ENCODE results near the gene DCAF8.

DCAF8 gene

DNA sequence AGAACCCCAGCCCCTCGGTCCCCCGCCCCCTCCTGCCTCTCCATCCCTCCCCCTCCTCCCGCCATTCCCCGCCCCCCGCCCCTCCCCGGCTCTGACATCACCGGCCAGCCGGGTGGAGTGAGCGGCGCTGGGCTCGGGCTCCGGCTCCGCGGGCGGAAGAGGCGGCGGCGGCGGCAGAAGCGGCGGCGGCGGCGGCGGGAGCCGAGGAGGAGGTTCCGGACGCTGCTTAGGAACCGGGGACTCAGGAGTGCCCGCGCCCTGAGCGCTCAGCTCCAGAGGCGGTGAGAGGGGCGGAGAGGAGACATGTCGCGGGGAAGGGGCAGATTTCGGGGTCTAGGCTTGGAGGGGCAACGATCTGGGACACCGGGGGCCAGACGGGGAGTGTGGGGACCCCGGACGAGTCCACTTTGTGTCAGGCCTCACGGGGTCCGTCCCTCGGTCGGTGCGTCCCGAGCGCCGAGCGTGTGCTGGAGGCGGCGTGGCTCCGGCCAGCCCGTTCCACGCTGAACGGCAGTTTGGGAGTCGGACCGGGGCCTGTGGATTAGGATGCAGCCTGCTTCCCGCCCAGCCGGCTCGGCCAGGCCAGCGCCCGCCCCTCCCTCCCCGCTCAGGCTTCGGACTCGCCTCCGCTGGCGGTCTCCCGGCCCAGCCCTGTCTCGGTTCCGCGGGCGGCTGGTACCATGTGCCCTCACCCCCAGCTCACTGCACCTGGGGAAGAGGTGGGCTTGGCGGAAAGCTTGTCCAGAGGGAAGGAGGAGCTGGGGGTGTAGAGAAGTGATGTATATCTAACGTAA lies 56.9 kb downstream of the DCAF8 start, which contains the start of gene PEA15:
TSS of gene PEA15 (plus strand) at position 143 of the 794 bp plus-strand sequence. CDS start 6,161 bp downstream, outside the sequence.
- peak; percentile 35 to 67 for DNase-seq (ENCODE audit: low read depth in 2 of 2)

DNA sequence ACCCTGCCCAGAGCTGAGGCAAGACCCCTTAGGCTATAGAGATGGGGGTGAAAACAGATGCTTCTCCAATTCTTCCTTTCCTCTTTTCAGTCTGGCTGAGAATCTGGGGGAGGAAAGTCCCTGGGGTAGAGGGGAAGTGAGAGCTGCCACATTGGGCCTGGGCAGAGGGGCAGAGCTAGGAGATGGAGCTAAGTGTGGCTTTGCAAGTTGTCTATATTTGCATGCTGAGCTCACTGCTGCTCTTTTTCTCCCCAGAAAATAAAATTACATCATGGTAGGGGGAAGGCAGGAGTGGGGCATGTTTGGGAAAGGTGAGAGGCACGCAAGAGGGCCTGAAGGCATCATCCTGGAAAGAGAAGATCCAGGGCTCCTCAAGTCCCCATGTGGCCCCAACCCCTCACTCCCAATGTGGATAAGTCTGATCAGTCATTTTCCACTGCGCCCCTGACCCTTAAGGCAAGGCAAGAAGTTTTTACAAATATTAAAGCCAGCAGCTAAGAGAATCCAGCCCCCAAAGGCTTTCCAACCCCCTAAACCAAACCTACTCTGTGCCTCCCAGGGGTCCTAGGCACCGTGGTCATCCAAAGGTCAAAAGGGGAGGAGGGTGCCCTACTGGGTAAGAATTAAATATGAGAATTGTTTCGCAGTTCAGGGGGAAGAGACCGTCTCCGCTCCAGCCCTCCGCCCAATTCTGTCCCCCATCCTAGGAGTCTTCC lies 57.7 kb downstream of the DCAF8 start:
- no peak for DNase-seq (ENCODE audit: low read depth in 2 of 2)

DNA sequence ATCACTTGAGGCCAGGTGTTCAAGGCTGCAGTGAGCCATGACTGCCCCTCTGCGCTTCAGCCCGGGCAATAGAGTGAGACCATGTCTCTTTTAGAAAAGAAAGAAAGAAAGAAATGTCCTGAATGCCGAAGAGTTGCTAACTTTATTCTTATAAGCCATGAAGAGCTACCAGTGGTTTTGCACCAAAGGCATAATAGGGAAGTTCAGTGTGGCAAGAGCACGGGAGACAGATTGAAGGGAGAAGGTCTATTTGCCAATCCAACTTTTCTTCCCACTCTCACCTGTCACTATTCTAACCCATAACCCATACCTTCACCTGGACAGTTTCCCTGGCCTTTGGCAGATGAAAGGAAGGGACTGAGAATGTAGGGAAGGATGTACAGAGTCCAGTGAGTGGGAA lies 61.6 kb downstream of the DCAF8 start:
- DNase-seq (ENCODE audit: low read depth in 2 of 2): no peak

DNA sequence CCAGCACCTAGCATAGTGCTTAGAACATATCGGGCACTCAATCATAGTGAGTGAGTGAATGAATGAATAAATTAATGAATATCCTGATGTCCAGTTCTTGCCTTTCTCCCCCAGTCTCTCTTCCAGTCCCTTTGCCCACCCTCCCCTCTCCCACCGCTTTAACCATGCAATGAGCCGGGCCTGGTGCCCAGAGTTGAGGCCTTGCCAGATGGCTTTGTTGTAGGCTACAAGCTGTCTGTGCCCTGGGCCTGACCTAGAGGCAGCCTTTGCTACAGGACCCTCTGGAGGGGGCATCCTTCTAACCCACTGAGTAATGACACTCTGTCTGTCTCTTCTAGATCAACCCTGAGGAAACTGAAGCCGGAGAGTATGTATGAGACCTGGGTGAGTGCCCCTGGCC lies 65.1 kb downstream of the DCAF8 start:
- no peak for DNase-seq (ENCODE audit: low read depth in 2 of 2)

DNA sequence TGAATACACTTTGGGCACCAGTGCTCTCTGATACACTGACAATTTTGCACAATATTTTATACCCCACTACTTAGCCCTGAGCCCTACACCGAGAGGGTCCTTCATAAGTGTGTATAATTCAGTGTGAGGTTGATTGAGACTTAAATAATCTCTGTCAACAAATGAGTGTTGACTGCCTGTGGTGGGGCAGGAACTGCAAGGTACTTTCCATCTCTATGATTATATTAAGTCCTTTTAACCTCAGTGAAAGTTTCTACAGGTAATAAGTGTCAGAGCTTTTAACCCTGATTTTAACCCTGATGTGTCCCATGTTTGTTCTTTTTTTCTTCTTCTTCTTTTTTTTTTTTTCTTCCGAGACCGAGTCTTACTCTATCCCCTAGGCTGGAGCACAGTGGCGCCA lies 66.2 kb downstream of the DCAF8 start:
- no peak for DNase-seq (ENCODE audit: low read depth in 2 of 2)

GRCh38 chr1:160194737-160195059 lies 67.7 kb downstream of the DCAF8 start:
- DNase-seq (ENCODE audit: low read depth in 2 of 2): no peak

GRCh38 chr1:160193832-160194736 lies 68.3 kb downstream of the DCAF8 start:
- DNase-seq (ENCODE audit: low read depth in 2 of 2): no peak

- peak; percentile 50 to 63 for DNase-seq (ENCODE audit: low read depth in 2 of 2)
These were observed 69.1 kb downstream of the DCAF8 start for GRCh38 chr1:160193091-160193819.

- DNase-seq (ENCODE audit: low read depth in 2 of 2): no peak
These were observed 70.1 kb downstream of the DCAF8 start for GRCh38 chr1:160192234-160192633.

GRCh38 chr1:160191756-160192155 lies 70.6 kb downstream of the DCAF8 start:
- no peak for DNase-seq (ENCODE audit: low read depth in 2 of 2)

DNA sequence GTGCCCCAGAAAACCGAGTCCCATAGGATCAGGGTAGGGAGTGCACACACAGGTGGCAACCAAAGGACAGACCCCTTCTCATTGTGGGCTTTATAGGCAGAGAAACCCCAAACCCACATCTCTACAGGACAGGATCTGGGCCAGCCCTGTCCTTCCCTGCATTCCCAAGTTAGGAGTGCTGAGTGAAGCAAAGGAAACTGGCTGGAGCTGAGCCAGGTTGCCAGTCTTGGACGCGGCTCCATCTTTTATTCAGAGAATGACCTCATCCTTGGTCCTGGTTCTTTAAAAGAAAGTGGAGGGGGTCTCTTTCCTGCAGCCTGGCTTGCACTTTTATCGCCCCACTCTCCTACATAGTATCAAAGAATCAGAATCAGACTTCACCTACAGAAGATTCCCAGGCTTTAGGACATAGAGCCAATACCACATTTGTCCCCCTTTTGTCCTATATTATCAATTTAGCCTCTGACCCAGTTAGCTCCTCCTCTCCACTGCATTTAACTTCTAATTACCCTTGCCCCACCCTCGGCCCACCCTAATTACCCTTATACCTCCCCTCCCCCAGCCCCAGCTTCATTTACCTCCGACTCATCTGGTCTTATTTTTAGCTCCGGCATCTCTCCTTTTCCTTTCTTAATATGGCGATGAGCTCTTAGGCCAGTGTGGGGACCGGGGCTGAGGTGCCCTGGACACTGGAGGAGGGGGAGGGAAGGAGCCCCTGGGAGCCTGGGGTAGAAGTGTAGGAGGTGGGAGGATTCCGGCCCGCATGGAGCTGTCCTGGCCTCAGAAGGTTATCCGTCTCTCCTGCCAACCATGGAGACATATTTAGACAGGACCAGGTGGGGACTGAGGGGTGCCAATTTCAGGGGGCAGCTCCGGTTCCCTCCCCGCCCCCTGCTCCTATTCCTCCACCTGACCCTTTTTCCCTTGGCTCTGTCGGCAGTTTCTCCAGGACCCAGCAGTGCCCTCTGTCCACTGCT lies 72.4 kb downstream of the DCAF8 start, which contains the start of gene CASQ1:
TSS of gene CASQ1 (plus strand) at position 927 of the 977 bp plus-strand sequence. CDS start 177 bp downstream, outside the sequence.
- no peak for DNase-seq (ENCODE audit: low read depth in 2 of 2)

GRCh38 chr1:160188341-160188740 lies 74.0 kb downstream of the DCAF8 start:
- no peak for DNase-seq (ENCODE audit: low read depth in 2 of 2)

DNA sequence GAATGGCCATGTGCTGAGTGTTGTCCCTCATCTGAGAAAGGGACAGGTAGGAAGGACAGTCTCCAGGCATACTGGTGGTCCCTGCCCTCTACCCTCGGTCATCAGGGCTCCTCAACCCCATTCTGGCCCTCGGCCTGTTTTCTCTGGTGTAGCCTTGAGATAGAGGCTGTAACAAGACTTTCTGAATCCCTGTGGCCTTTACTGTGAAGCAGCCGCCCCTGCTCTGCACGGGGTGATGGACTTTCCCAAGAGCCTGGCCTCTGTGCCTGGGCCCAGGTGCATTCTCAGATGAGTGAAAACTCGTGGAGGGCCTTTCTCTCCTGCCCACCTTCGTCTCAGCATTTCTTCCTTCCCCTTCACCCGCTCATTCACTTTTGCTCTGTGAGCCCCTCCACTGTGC lies 74.9 kb downstream of the DCAF8 start:
- DNase-seq (ENCODE audit: low read depth in 2 of 2): no peak

GRCh38 chr1:160186729-160187128 lies 75.6 kb downstream of the DCAF8 start:
- DNase-seq (ENCODE audit: low read depth in 2 of 2): no peak

GRCh38 chr1:160186246-160186645 lies 76.1 kb downstream of the DCAF8 start:
- no peak for DNase-seq (ENCODE audit: low read depth in 2 of 2)

DNA sequence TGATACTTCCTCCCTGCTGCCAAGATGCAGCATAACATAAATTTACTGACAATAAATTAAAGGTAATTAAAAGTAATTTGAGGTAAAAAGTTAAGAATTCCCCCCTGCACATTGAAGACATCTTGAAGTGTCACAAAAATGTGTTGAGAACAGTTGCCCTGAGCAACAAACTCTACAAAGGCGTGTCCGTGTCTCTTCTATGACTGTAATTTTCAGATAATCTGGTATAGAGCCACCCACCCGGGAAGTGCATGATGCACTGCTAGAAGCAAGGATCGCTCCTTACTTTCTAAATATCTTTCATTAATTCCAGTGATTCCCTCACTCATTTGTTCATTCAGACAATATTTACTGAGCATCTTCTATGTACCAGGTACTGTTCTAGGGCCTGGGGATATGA lies 83.0 kb downstream of the DCAF8 start:
- DNase-seq (ENCODE audit: low read depth in 2 of 2): no peak

- no peak for DNase-seq (ENCODE audit: low read depth in 2 of 2)
These were observed 83.6 kb downstream of the DCAF8 start for GRCh38 chr1:160178731-160179130.

GRCh38 chr1:160177667-160178066 lies 84.7 kb downstream of the DCAF8 start:
- no peak for DNase-seq (ENCODE audit: low read depth in 2 of 2)

- DNase-seq (ENCODE audit: low read depth in 2 of 2): no peak
These were observed 85.1 kb downstream of the DCAF8 start for GRCh38 chr1:160177231-160177630.

DNA sequence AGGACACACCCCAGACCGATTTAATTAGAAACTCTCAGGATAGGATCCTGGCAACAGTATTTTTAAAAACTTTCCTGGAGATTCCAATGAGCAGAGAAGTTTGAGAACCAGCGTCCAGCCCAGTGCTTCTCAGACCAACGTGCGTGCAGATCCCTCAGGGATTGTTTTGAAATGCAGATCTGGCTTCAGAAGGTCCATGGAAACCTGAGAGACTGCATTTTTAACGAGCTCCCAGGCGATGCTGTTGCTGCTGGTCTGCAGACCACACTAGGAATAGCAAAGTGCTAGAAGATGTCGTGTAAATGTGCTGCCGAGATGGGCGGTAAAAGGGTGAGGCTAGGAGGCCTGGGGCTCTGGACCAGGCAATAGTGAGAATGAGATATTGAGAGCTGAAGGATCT lies 90.4 kb downstream of the DCAF8 start:
- DNase-seq (ENCODE audit: low read depth in 2 of 2): no peak

All from stimulated activated CD8-positive, alpha-beta memory T cell treated with anti-CD3 and anti-CD28 coated beads, Interleukin-7, amount 100 ng/mL, for 4 hours (primary cell).